Measurements from ENCODE around the gene SLC25A21. TPM values are rescaled to one million over a fixed set of nuclear protein-coding genes. Genes with fewer than 3 reads are reported as not detected.

The SLC25A21 gene
- total and polyA plus RNA-seq, 10 of the 15 experiments (the other 5 are each of a cell fraction or from before 2014, with no cell fraction given): 0.06 to 0.72 (median 0.17) TPM; not detected in 3

- TF ChIP-seq CHD4 (IDR thresholded peaks at IDR 0.05) (no peak), GABPA (IDR thresholded peaks at IDR 0.05; ENCODE audit: low read depth) (no peak), ZSCAN29 (IDR thresholded peaks at IDR 0.05) (no peak), ASH2L (IDR thresholded peaks at IDR 0.05; ENCODE audit: borderline replicate concordance, low read depth) (no peak), IRF3 (IDR thresholded peaks at IDR 0.05) (no peak), POLR2A (IDR thresholded peaks at IDR 0.05; ENCODE audit: low read depth, low read length) (no peak), BHLHE40 (IDR thresholded peaks at IDR 0.05; ENCODE audit: borderline replicate concordance in 1 of 2, low read depth in 2 of 2, low read length in 1 of 2) (no peak), PAX5 (IDR thresholded peaks at IDR 0.05; ENCODE audit: borderline replicate concordance, low read depth, low read length) (no peak)
Measured at GRCh38 chr14:37171678-37172023, 755 bp downstream of the SLC25A21 start (continued).

- TF ChIP-seq CBX5 (IDR thresholded peaks at IDR 0.05; ENCODE audit: low read depth): no peak
- TF ChIP-seq HDAC2 (IDR thresholded peaks at IDR 0.05): no peak
- no peaks in the 10 kb centered on the region; the same call in 2 of the 3 replicates for H3K9me3 ChIP-seq (replicated peaks; ENCODE audit: control insufficient read depth, insufficient read depth, low read length)
- ChIA-PET SMC1A (ENCODE audit: uncharacterized antibody, unreplicated experiment) (no interaction called here), RAD21 (ENCODE audit: unreplicated experiment) (no interaction called here), POLR2A (no interaction called here), CTCF (no interaction called here)
- no peak overlapping the region for H3K27ac ChIP-seq (ENCODE audit: control insufficient read depth, insufficient read depth)
- no peaks in the 10 kb centered on the region for H3K4me1 ChIP-seq (ENCODE audit: control insufficient read depth, insufficient read depth, low read length)
- WGBS (ENCODE audit: insufficient coverage, insufficient replicate concordance, low lambda C conversion rate, missing lambda C conversion rate): 63% methylated on average over 8 of the region's 10 CpGs
- H3K4me3 ChIP-seq: no peak overlapping the region
- BruUV-seq (replicated peaks): no TSS peak
- no peaks in the 10 kb centered on the region for H3K79me2 ChIP-seq (ENCODE audit: control insufficient read depth, insufficient read depth, low read length)
- no peaks in the 10 kb centered on the region for H3K27me3 ChIP-seq (replicated peaks in 1 of 2; ENCODE audit: control insufficient read depth in 2 of 2, insufficient read depth in 2 of 2, low read length in 1 of 2)
- H2AFZ ChIP-seq (ENCODE audit: control insufficient read depth, low read depth, low read length): no peak overlapping the region
- H3K4me2 ChIP-seq (ENCODE audit: control insufficient read depth, insufficient read depth): no peak overlapping the region
- in situ Hi-C loops (cut with MboI) (no loop called here), intact Hi-C loops (cut with micrococcal nuclease; ENCODE audit: unreplicated experiment) (no loop called here)
- ATAC-seq: no peak
- H4K20me1 ChIP-seq (ENCODE audit: control insufficient read depth, insufficient read depth): no peaks in the 10 kb centered on the region
- no peak for DNase-seq (ENCODE audit: low read depth, low spot score)
- no peaks in the 10 kb centered on the region for H3K36me3 ChIP-seq (ENCODE audit: control insufficient read depth in 2 of 2, insufficient read depth in 2 of 2, low read length in 1 of 2)
- FAIRE-seq: no peak
- no peak overlapping the region for H3K9ac ChIP-seq (ENCODE audit: control insufficient read depth, insufficient read depth, low read length)
Measured at GRCh38 chr14:37170993-37171392, 1.4 kb downstream of the SLC25A21 start.

All from GM12878 (cell line).